ENCODE results near the gene IPO8. TPM values are rescaled to one million over a fixed set of nuclear protein-coding genes. Genes with fewer than 3 reads are reported as not detected.

Gene IPO8
- total and polyA plus RNA-seq, 4 donors, result 6.7 to 52.7 (median 33.0) TPM

DNA sequence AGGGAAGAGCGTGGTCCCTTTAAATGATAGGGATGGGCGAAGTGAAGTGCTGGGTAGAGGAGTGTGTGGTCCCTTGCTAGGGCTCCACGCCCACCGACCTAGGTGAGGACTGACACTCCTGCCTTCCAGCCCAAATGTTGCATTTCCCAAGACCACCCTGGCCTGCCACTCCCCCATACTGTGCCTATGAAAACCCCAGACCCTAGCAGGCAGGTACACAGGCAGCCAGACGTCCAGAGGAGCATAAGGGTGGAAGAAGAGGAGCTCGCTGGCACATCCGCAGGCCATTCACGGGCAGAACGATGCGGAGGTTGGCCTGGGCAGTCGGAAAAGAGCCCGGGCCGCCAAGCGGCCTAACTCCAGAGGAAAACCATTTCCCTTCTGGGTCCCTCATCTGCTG lies 817 bp upstream of the IPO8 start:
- H3K9me3 ChIP-seq (ENCODE audit: control insufficient read depth in 4 of 4, insufficient read depth in 3 of 4, low read length in 3 of 4), result no peaks in the 10 kb centered on the region
- no peak for ATAC-seq (ENCODE audit: insufficient read depth, low FRiP score)
- peaks cover 0 to 6% (median 0%) of the 10 kb centered on the region in 4 donors for H3K36me3 ChIP-seq (ENCODE audit: control insufficient read depth in 4 of 4, insufficient read depth in 4 of 4, low read length in 4 of 4)
- DNase-seq, result no peak
- TF ChIP-seq, protein P1, sequence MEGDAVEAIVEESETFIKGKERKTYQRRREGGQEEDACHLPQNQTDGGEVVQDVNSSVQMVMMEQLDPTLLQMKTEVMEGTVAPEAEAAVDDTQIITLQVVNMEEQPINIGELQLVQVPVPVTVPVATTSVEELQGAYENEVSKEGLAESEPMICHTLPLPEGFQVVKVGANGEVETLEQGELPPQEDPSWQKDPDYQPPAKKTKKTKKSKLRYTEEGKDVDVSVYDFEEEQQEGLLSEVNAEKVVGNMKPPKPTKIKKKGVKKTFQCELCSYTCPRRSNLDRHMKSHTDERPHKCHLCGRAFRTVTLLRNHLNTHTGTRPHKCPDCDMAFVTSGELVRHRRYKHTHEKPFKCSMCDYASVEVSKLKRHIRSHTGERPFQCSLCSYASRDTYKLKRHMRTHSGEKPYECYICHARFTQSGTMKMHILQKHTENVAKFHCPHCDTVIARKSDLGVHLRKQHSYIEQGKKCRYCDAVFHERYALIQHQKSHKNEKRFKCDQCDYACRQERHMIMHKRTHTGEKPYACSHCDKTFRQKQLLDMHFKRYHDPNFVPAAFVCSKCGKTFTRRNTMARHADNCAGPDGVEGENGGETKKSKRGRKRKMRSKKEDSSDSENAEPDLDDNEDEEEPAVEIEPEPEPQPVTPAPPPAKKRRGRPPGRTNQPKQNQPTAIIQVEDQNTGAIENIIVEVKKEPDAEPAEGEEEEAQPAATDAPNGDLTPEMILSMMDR (IDR thresholded peaks at IDR 0.05; ENCODE audit: control extremely low read depth, extremely low read depth), result no peak
- no peaks in the 10 kb centered on the region for H3K27me3 ChIP-seq (ENCODE audit: control insufficient read depth in 3 of 3, insufficient read depth in 3 of 3, low read length in 2 of 3)
- H3K4me1 ChIP-seq (ENCODE audit: control insufficient read depth in 5 of 5, insufficient read depth in 5 of 5, low read length in 5 of 5), result peaks cover 0 to 19% (median 10%) of the 10 kb centered on the region in 5 donors
- no peak overlapping the region for H3K27ac ChIP-seq (ENCODE audit: low read depth in 1 of 2, low read length in 1 of 2)
- H3K9ac ChIP-seq (ENCODE audit: insufficient read depth in 1 of 2, low read length in 2 of 2), result no peak overlapping the region
- WGBS, 2 donors, result 94 to 95% methylated on average over 14 of the region's 14 CpGs
- no peak overlapping the region for H3K4me3 ChIP-seq

DNA sequence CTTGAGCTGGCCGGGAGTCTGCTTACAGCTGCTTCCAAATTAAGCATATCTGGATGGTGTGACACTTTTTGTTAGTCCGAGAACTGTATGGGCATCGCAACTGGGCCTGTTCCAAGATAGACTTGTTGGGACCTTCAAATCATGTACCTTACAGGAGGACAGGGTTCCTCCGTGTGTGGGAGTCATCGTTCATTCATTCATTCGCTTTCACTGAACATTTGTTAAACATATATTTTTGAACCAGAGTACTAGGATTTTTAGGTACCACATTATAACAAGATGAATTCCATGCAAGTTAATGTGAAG lies 387 bp upstream of the IPO8 start:
- Histone ChIP-seq H3K27ac (ENCODE audit: low read depth in 1 of 2, low read length in 1 of 2) (peak overlapping the region; percentile 74 to 78), H3K9me3 (ENCODE audit: control insufficient read depth in 4 of 4, insufficient read depth in 3 of 4, low read length in 3 of 4) (no peaks in the 10 kb centered on the region), H3K4me3 (peak overlapping the region; percentile 98), H3K27me3 (ENCODE audit: control insufficient read depth in 3 of 3, insufficient read depth in 3 of 3, low read length in 2 of 3) (no peaks in the 10 kb centered on the region), H3K9ac (ENCODE audit: insufficient read depth in 1 of 2, low read length in 2 of 2) (peak overlapping the region; percentile 66 to 69), H3K4me1 (ENCODE audit: control insufficient read depth in 5 of 5, insufficient read depth in 5 of 5, low read length in 5 of 5) (peaks cover 0 to 23% (median 10%) of the 10 kb centered on the region in 5 donors), H3K36me3 (ENCODE audit: control insufficient read depth in 4 of 4, insufficient read depth in 4 of 4, low read length in 4 of 4) (peaks cover 0 to 6% (median 0%) of the 10 kb centered on the region in 4 donors)
- no peak for ATAC-seq (ENCODE audit: insufficient read depth, low FRiP score)
- WGBS, 2 donors, result 11 to 19% methylated on average over 6 of the region's 6 CpGs
- DNase-seq, result no peak
- TF ChIP-seq, protein P1 (IDR thresholded peaks at IDR 0.05; ENCODE audit: control extremely low read depth, extremely low read depth), result no peak

DNA sequence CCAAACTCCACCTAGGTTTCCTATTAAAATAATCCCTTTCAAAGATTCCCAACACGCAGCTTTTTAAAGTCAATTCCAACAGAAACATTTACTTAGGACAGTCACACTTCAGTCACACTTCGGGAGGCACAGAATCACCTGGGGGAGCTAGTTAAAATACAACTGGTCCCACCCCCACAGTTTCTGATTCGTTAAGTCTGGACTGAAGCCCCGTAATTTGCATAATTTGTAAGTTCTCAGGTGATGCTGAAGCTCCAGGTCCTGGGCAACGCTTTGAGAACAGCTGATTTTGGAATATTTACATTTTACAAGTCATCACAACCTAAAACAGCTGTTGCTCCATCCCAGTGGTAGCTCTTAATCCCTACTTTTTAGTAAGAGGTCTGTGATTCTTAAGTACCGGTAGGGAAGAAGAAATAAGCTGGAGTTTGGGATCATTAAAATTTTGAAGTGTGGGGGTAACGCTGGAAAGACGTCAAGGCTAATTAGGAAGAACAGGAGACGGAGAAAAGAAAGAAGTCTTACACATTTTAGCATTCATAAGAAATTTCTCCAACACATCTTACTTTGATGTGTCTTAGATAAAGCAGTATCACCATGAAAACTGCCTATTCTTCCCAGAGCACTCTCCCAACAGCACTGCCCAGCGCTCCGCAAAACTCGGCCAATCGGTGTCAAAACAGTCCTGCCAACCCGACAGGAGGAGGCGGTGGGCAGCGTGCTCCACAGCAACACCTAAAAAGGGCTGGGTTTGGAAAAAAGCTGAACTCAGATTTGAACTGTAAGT lies 1.1 kb downstream of the IPO8 start:
- Histone ChIP-seq H3K9me3 (ENCODE audit: control insufficient read depth in 4 of 4, insufficient read depth in 3 of 4, low read length in 3 of 4) (no peaks in the 10 kb centered on the region), H3K4me1 (ENCODE audit: control insufficient read depth in 5 of 5, insufficient read depth in 5 of 5, low read length in 5 of 5) (peaks cover 0 to 23% (median 10%) of the 10 kb centered on the region in 5 donors), H3K27ac (ENCODE audit: low read depth in 1 of 2, low read length in 1 of 2) (peak overlapping the region; percentile 74 to 88), H3K4me3 (peak overlapping the region; percentile 98), H3K36me3 (ENCODE audit: control insufficient read depth in 4 of 4, insufficient read depth in 4 of 4, low read length in 4 of 4) (peaks cover 0 to 6% (median 1%) of the 10 kb centered on the region in 4 donors), H3K27me3 (ENCODE audit: control insufficient read depth in 3 of 3, insufficient read depth in 3 of 3, low read length in 2 of 3) (no peaks in the 10 kb centered on the region), H3K9ac (ENCODE audit: insufficient read depth in 1 of 2, low read length in 2 of 2) (peak overlapping the region; percentile 66 to 87)
- TF ChIP-seq, protein P1 (IDR thresholded peaks at IDR 0.05; ENCODE audit: control extremely low read depth, extremely low read depth), result no peak
- ATAC-seq (ENCODE audit: insufficient read depth, low FRiP score), result peak; percentile 48
- DNase-seq, result peak; percentile 51 to 60 (median 52)
- WGBS, 2 donors, result 10 to 11% methylated on average over 16 of the region's 16 CpGs

All from lung (tissue), 12 donors.